HG02884 (cell line): ENCODE measurements around the gene ESYT1.
"Not testable (repeated sequence)": the region's sequence is repeated elsewhere in the genome, so short reads cannot be mapped to it uniquely, and the experiment has no call there.

Experiments
- ATAC-seq: cut with Tn5 transposase; IDR thresholded peaks from one replicate; pipeline ENCODE4 v1.9.1; 2021; ENCODE audit warnings: mild to moderate bottlenecking, moderate library complexity; ENCODE audit not compliant: unreplicated experiment

Gene ESYT1

DNA sequence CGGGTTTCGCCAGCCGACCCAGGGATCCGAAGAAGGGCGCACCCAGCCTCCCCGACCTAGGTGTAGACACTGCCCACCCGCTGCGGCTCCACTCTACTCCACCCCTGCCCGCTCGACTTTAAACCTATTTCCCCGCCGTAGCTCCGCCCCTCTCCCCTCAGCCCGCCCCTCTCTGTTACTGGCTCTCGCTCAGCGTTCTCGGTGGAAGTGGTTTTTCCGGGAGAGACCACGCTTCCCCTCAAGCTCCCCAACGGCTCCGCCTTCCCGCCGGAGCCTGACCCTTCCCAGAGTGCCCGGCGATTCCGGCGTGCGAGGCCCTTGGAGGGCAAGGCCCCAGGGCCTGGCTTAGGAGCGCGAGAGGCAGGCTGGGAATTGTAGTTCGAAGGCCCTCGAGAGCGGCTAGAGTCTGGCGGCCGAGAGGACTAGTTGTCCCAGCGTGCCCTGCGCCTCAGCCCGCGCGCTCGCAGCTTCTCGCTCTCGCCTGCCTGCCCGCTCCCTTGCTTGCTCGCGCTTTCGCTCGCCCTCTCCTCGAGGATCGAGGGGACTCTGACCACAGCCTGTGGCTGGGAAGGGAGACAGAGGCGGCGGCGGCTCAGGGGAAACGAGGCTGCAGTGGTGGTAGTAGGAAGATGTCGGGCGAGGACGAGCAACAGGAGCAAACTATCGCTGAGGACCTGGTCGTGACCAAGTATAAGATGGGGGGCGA is 23.8 kb upstream of the ESYT1 start, which contains the start of gene PA2G4:
Gene PA2G4 (plus strand): TSS at position 451 of the 706 bp plus-strand sequence. CDS start 179 bp downstream, at position 630.
- ATAC-seq = peak; percentile 93

DNA sequence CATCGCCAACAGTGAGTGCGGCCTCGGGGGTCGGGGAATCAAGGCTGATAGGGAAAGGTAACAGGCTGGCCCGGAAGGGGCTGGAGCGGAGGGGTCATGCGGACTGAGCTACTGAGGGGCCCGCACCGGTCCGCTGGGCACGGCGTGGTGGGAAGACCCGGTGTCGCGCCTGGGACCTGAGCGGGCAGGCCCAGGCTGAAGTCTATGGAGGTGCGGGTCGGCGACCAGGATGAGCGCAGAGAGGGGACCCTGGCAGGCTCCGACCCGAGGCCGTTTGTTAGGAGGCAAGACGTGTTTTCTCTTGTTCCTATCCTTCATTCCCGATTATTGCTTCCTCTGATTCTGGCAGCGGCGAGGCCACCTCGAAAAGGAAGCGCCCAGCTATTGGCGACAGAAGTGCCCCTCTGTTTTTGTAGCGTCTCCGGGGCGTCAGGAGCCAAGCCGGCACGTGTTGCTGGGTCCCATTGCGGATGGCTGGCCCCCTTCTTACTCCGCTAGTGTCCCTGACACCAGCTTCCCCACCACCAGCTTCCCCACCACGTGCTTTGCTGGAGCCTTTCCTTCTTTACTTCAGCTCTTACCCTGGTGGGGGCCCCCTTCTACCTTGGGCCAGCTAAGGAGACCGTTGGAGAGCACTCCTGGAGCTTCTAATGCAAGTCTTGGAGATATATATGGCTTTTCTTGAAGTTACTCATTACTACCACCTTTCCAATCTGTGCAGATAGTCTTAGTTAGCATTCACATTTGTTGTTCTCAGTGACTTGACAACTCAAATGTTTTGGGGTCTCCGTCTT is 23.1 kb upstream of the ESYT1 start:
- ATAC-seq = peak; percentile 13

DNA sequence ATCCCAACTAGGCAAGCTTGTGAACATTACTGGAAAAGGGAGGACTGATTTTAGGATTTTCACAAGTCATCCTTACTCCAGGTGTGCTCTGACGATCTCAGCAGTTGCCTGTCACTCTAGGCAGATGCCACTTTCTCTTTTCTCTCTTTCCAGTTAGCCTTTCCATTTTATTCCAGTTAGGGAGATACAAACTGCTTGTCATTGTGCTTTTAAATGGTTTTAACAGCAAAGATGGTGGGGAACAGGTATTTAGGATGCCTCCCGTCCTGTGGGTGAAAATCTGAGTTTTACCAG is 22.5 kb upstream of the ESYT1 start:
- ATAC-seq = no peak

DNA sequence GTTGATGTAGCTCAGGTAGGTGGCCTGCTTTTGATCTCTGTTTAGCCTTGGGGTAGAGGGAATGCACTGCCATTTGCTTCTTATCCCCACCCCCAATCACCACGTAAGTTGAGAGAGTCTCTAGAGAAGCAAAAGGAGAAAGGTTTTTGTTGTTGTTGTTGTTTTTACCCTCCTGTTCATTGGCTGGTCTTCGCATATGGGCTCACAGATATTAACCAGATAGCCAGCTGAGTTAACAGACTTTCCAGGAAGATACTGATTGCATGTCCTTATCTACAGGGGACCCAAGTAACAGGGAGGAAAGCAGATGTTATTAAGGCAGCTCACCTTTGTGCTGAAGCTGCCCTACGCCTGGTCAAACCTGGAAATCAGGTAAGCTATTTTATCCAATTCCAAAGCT is 20.8 kb upstream of the ESYT1 start:
- no peak for ATAC-seq

DNA sequence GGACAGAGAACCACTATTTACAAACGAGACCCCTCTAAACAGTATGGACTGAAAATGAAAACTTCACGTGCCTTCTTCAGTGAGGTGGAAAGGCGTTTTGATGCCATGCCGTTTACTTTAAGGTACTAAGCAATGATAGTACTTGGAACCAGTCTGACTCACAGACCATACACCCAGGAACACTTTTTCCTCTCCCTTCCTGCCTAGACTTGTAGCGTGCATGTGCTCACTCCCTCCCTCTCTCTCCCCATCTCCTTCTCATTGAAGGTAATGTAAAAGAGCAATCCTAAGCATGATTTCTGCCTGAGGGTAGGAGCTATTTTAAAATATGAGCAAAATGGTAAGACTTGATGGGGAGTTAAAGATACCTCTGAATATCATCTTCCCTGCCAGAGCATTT is 17.5 kb upstream of the ESYT1 start:
- ATAC-seq = no peak

DNA sequence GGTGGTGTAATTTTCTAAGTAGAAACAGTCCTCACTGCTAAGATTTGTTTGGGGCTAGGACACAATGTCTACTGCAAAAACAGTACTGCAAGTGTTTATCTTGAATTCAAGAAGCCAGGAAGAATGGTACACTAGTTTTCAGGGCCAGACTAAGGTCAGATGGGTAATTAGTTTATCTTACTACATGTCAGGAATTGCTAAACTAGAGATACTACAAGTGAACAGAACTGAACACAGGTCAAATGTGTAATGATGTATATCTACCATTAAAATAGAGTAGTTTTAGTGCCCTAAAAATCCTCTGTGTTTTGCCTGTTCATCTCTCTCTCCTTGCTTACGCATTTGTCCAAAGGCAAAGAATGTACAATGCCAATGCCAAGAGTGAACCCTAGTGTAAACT is 14.0 kb upstream of the ESYT1 start:
- no peak for ATAC-seq

DNA sequence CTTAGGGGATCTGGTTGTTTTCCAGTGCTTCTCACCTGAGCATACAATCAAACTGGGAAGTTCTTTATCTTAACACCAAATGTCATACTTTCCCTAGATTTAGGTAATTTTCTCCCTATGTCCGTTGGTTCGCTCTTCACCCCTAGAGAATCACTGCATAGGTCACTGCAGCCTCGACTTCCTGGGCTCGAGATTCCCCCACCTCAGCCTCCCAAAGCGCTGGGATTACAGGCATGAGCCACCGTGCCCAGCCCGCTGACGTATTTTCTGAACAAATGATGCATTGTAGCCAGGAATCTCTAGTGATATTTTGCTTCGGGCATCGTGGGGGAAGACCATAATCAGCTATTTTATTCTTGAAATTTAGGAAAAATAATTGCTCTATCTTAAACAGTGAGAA is 12.7 kb upstream of the ESYT1 start:
- no peak for ATAC-seq

DNA sequence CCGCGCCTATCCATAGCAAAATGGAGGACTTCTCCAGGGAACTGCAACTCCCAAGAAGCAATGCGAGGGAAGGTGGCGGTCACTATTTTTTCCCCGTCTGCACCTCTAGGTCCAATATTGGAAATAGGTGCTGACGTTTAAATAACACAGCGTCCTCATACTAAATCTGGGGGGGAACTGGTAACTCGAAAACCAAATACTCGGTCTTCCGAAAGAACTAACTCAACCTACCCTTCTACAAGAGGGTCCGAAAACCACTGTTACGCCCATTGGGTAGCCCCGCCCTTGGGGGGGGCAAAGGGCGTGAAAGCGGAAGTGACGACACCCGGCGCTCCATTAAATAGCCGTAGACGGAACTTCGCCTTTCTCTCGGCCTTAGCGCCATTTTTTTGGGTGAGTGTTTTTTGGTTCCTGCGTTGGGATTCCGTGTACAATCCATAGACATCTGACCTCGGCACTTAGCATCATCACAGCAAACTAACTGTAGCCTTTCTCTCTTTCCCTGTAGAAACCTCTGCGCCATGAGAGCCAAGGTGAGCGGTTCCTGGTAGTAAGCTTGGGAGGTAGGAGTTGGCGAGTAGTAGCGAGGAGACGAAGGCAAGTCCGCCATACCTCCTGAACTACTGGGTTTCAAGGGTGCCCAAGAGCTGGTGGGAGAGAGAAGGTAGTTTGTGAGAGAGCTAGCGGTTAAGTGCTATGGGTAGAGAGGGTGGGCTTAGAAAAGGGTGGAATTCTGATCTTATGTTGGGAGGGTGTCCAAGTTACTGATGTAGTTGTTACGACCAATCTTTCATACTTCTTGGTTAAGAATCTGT is 11.6 kb upstream of the ESYT1 start, which contains the start of gene RPL41:
Gene RPL41 (plus strand): TSS at position 367 of the 815 bp plus-strand sequence.
- ATAC-seq = peak; percentile 33

DNA sequence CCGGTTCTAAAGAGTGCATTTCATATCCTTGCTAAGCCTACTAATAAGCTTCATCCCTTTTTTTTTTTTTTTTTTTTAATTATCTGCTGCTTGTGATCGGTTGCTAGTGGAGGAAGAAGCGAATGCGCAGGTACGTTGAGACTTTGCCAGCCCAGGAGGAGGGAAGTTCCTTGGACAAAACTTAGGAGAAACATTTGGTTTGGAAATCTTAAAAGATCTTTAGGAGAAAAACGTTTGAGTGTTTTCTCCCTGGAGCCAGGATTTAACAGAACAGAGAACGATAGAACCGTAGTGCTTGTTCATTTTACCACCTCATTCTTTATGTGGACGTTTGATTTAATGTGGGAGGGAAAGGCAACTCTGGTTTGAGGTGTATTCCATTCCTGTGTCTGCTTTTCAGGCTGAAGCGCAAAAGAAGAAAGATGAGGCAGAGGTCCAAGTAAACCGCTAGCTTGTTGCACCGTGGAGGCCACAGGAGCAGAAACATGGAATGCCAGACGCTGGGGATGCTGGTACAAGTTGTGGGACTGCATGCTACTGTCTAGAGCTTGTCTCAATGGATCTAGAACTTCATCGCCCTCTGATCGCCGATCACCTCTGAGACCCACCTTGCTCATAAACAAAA is 10.9 kb upstream of the ESYT1 start:
- not testable (repeated sequence) for ATAC-seq

DNA sequence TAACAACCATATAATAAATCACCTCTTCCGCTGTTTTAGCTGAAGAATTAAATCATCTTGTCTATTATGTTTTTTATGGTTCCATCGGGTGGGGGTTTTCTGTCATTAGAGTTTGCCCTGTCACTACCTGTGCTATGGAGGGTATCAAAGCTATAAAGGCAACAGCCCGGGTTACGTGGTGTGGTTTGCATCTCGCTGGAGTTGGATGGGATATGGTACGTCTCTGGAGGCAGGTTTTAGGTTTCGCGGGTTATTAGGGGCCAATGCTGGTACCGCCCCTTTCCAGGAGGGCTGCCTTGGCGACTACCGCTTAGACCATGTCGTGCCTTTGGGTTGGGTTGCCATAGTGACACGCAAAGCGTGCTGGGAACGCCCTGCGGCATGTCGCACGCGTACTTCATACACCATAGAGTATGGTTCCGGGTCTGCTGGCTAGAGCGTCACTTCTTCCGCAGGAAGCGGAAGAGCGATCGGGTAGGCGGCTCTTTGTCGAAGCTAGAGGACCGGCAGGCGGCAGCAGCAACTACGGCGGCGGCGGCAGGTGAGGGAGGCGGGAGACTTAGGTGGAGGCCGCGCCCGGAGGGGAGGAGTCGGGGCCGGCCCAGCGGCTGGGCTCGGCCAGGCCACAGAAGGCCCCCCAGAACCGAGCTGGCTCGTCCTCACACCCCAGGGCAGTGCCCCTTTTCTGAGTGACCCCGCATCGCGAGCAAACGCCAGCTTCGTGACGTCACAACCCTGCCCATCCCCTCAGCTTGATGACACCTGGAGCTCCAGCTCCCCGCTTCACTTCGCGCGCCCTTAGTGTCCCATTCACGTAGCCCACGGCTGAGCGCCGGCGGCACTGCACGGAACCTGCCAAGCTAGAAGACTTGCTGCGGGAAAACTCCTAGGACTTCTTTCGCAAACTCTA is 10.0 kb upstream of the ESYT1 start, which contains the start of gene ZC3H10:
Gene ZC3H10 (plus strand): TSS at position 489 of the 910 bp plus-strand sequence. CDS start 2,297 bp downstream, outside the sequence.
- ATAC-seq = peak; percentile 81

DNA sequence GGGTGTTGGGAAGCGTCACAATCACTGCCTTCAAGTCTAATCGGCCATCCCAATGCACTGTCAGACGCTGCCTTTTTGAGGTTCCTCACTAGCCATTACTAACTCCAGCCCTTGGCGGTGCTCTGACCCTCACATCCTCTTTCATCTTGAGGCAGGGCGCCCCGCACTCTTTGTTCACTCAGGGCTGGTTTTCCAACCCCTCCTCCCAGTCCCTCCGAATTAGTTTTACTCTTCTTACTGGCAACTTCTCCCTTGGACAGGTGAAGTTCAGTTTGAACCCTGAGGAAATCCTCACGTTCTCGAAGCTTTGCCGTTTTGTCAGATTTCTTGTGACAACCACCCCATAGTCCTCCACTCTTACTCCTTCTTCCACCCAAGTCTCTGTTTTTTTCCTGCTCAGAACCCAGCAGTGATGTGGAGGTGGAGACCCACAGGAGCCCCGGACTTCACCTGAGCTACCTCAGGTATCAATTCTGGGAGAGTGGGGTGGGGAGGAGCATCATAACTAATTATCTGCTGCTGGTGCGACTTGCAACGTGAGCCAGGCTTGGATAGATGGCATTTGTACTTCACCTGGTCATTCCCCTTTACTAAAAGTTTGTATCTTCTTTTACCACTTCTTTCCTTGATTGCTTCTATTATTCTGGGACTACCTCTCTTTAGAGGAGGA is 9.2 kb upstream of the ESYT1 start:
- ATAC-seq = no peak

DNA sequence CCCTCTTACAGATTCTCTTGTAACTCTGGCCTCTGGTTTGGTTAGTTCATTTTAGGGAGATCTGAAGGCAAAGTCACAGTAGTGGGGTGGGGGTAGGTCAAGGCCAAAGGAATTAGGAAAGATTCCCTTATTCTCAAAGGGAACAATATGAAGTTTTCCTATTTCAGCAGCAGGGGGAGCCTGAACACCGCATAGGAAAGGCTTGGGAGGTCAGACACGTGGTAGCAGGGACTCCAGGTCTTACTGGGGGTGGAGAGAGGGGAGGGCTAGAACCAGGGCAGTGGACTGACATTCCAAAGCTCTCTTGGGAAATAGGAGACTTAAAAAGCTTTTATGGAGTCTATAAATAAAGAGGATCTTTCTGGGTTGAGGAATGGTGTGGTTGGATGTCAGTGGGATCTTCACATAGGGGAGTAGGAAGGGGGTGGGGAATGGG is 8.7 kb upstream of the ESYT1 start:
- ATAC-seq = no peak

DNA sequence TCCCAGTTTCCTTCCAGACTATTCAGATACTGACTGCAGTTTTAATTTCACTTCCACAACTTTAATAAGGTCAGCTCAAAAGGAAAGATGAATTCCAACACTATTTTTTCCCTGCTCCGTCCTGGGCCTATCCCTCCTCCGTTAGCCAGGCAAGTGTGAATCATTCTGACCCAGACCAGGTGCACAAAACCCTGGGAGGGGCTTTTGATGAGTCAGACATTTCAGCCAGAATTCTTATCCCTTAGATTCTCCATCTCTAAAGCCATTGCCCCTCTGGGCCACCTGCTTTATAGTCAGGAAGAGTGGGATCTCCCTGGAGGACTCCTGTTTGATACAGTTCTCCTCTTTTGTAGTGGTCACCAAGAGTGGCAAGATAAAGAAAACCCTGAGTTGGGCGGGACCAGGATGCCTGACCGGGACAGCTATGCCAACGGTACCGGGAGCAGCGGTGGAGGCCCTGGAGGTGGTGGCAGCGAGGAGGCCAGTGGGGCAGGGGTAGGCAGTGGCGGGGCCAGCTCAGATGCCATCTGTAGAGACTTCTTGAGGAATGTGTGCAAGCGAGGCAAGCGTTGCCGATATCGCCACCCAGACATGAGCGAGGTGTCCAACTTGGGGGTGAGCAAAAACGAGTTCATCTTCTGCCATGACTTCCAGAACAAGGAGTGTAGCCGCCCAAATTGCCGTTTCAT is 7.8 kb upstream of the ESYT1 start:
- ATAC-seq = no peak

DNA sequence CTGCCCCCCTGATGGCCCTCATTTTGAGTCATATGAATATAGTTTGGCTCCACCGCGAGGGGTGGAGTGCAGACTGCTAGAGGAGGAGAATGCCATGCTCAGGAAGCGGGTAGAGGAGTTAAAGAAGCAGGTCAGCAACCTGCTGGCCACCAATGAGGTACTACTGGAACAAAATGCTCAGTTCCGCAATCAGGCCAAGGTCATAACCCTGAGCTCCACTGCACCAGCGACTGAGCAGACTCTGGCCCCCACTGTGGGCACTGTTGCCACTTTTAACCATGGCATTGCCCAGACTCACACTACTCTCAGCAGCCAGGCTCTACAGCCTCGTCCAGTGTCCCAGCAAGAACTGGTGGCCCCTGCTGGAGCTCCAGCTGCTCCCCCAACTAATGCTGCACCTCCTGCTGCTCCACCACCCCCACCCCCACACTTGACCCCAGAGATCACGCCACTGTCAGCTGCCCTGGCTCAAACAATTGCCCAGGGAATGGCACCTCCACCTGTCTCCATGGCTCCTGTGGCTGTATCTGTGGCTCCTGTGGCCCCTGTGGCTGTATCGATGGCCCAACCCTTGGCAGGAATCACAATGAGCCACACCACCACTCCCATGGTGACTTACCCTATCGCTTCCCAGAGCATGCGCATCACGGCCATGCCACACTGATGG is 6.7 kb upstream of the ESYT1 start:
- no peak for ATAC-seq

DNA sequence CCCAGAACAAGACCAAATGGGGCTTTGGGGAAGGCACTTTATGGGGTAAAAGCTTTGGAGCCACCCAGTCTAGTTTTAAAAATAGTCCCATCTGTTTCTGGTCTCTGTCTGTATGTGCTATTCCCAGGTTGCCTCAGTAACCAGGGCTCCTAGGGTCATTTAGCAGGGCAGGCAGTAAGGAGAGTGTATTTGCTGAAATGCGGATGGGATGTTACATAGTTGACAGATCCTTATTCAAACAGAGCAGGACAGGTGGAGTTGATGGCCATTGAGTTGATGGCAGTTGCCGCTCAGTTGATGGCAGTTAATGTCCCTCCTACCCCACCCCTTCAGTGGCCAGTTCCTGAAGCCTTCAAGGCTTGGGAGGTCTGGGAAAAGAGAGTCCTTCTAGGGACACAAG is 5.4 kb upstream of the ESYT1 start:
- no peak for ATAC-seq

DNA sequence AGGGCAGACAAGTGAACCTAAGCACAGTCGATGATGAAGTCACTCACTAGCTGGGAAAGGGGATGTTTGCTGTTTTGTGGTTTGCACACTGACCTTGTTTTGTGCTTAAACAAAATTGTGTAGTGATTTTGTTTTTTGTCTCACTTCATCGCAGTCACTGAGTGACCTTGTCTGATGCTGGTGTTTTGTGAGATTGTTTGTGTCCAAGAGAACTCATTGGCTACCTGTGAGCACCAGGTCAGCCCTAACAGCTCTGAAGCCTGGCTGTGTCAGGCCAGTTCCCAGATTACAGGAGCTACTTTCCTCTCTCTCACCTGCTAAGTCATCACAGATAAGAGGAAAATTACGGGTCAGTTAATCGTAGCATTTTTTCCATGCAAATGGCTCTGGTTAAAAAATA is 3.9 kb upstream of the ESYT1 start:
- ATAC-seq = no peak

DNA sequence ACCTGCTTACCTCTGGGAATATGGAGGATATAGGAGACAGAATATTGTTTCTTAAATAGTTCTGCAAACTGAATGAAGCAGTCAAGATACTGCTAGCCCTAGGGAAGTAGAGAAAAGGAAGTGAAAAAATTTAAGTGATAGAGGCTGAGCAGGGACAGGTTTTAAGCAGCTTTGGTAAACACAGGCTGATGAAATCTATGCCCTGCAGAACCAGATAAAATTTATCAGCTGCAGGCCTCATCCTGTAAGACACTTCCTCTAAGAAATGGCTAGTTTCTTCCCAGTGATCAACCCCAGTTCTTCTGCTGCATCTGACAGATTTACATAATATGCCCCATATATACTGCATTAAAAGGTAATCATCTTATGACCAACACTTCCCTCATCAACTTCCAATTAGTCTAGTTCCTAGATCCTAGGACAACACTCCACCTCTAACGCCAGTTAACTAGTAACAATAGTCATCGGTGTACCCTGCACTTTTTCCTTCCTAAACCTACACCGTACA is 1.3 kb upstream of the ESYT1 start:
- ATAC-seq = no peak

DNA sequence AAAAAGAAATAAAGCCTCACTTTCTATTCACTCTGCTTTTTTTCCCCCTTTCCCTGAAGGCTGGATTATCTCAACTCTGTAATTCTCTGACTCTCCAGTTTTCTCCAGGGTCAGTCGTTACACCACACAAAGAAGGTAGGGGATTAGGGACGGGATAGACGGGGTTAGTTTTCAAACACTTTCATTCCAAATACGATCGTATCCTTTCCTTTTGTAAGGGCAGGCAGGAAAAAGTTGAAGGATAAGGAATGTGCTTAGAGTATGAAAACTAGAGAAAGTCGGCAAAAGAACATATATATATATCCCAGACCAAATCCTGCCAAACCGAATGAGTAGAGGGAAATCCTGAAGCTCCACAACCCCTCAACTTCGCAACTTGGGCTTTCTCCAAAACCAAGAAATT is 581 bp upstream of the ESYT1 start:
- no peak for ATAC-seq
